ENCODE measurements around the gene MAP3K8.

The MAP3K8 gene

DNA sequence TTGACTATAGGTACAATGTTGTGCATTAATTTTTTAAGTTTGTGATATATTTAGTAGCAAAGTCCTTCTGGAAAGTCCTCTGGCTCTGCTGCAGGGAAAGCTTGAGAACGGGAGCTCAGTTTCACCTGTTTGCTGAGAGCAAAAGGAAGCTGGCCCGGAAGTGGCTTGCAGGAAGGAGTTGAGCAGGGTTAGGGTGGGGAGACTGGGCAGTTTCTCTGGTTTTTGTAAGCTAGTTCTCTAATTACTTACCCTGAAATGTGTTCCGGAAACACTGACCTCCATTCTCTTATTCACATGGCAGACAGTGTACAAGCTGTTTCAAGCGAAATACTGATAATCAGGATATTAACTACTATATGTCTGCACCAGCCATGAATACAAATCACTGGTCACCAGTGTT is 22.3 kb downstream of the MAP3K8 start:
- Histone ChIP-seq H3K4me1 (no peaks in the 10 kb centered on the region), H3K9me3 (no peaks in the 10 kb centered on the region), H3K27me3 (no peaks in the 10 kb centered on the region), H3K36me3 (no peaks in the 10 kb centered on the region), H3K4me3 (ENCODE audit: low read depth, low read length) (no peak overlapping the region)
- no peak for DNase-seq
- TF ChIP-seq, protein P1, sequence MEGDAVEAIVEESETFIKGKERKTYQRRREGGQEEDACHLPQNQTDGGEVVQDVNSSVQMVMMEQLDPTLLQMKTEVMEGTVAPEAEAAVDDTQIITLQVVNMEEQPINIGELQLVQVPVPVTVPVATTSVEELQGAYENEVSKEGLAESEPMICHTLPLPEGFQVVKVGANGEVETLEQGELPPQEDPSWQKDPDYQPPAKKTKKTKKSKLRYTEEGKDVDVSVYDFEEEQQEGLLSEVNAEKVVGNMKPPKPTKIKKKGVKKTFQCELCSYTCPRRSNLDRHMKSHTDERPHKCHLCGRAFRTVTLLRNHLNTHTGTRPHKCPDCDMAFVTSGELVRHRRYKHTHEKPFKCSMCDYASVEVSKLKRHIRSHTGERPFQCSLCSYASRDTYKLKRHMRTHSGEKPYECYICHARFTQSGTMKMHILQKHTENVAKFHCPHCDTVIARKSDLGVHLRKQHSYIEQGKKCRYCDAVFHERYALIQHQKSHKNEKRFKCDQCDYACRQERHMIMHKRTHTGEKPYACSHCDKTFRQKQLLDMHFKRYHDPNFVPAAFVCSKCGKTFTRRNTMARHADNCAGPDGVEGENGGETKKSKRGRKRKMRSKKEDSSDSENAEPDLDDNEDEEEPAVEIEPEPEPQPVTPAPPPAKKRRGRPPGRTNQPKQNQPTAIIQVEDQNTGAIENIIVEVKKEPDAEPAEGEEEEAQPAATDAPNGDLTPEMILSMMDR (IDR thresholded peaks at IDR 0.05; ENCODE audit: low read depth, low read length) = no peak

DNA sequence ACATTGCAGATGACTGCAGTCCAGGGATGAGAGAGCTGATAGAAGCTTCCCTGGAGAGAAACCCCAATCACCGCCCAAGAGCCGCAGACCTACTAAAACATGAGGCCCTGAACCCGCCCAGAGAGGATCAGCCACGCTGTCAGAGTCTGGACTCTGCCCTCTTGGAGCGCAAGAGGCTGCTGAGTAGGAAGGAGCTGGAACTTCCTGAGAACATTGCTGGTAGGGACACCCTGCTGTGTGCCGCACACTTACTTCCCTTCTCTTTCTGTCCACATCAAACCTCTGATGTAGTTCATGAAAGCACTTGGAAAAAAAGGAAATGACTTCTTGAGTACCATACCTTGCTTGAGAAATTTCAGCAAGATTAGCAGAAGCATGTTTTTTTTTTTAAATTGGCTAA is 25.3 kb downstream of the MAP3K8 start:
- TF ChIP-seq, protein P1 (IDR thresholded peaks at IDR 0.05; ENCODE audit: low read depth, low read length) = no peak
- Histone ChIP-seq H3K27me3 (no peaks in the 10 kb centered on the region), H3K4me3 (ENCODE audit: low read depth, low read length) (no peak overlapping the region), H3K4me1 (no peaks in the 10 kb centered on the region), H3K9me3 (no peaks in the 10 kb centered on the region), H3K36me3 (no peaks in the 10 kb centered on the region)
- DNase-seq = no peak

DNA sequence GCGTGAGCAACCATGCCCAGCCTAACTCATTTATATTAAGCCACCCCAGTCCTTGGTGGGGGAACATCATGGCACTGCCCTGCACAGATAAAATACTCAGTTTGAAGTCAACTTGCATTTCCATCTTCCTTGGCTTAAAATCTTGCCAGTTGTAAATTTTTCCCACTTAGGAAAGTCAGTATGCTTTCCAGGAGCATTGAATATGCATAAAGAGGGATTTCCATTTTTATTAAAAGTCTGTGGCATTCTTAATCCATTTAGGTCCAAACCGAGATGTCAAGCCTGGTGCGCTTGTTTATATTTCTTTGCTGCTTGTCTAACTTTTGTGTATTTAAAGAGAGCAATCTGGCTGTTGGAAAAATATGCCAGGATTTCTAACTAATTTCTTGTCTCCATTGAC is 26.1 kb downstream of the MAP3K8 start:
- no peaks in the 10 kb centered on the region; the same call in 1 of the 2 replicates for H3K27me3 ChIP-seq
- H3K9me3 ChIP-seq = no peaks in the 10 kb centered on the region
- no peak overlapping the region for H3K4me3 ChIP-seq (ENCODE audit: low read depth, low read length)
- TF ChIP-seq, protein P1 (IDR thresholded peaks at IDR 0.05; ENCODE audit: low read depth, low read length) = no peak
- H3K4me1 ChIP-seq = no peaks in the 10 kb centered on the region
- no peak for DNase-seq
- no peaks in the 10 kb centered on the region for H3K36me3 ChIP-seq

DNA sequence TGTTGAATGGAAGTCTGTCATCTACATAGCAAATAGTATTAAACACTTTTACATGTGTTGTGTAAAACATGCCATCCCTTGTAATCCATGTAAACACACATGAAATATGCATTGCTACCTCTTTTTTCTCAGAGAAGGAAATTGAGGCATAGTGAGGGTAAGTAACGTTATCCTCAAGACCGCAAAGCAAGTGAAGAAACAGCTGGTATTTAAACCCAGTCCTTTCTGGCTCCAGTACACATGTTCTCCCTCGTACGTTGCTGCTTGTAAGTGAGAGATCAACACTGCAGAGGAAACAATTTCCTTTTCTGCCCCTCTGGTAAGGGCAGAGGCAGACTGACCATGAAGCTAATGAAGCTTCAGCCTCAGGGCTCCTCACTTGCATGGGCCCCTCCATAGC is 28.5 kb downstream of the MAP3K8 start:
- Histone ChIP-seq H3K9me3 (no peaks in the 10 kb centered on the region), H3K36me3 (no peaks in the 10 kb centered on the region), H3K4me1 (no peaks in the 10 kb centered on the region), H3K4me3 (ENCODE audit: low read depth, low read length) (no peak overlapping the region), H3K27me3 (peaks cover 4% of the 10 kb centered on the region; the same call in 1 of the 2 replicates)
- TF ChIP-seq, protein P1 (IDR thresholded peaks at IDR 0.05; ENCODE audit: low read depth, low read length) = no peak
- DNase-seq = no peak

DNA sequence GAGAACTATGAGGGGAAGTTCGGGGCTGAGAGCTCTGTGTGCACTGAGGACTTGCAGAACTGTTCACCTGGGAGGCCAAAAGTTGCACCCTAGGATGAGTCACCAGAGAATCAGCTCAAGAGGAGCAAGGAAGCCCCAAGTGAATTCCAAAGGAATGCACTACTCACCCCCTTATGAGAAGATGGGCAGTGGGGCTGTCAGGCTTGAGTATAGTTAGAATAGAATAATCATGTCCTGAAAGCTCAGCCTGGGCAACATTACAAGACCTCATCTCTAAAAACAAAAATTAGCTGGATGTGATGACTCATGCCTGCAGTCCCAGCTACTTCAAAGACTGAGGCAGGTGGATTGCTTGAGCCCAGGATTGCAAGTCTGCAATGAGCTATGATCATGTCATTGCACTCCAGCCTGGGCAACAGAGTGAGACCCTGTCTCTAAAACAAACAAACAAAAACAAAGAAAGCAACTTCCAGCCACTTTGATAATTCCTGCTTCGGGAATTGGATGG is 30.0 kb downstream of the MAP3K8 start:
- Histone ChIP-seq H3K36me3 (no peaks in the 10 kb centered on the region), H3K4me1 (no peaks in the 10 kb centered on the region), H3K9me3 (no peaks in the 10 kb centered on the region), H3K4me3 (ENCODE audit: low read depth, low read length) (no peak overlapping the region), H3K27me3 (peaks cover 4% of the 10 kb centered on the region; the same call in 1 of the 2 replicates)
- no peak for DNase-seq
- TF ChIP-seq, protein P1 (IDR thresholded peaks at IDR 0.05; ENCODE audit: low read depth, low read length) = no peak

DNA sequence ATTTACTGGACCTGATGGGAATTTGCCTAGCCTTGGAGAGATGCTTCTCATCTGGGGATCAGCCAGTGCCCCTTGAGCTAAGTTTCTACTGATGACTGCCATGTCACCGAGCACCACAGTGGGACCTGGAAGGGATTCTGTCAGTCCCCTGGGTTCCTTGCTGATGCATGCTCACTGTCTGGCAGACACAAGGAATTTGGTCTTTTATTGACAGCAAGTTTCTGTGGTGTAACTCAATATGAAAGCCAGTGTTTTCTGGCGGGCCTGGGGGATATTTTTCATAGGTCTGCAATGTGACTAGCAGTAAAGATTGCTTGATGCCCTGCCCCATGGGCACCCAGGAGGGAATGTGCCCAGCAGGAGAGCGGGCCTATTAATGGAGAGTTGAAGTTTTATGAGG is 30.7 kb downstream of the MAP3K8 start:
- Histone ChIP-seq H3K4me3 (ENCODE audit: low read depth, low read length) (no peak overlapping the region), H3K9me3 (no peaks in the 10 kb centered on the region), H3K4me1 (no peaks in the 10 kb centered on the region), H3K36me3 (no peaks in the 10 kb centered on the region), H3K27me3 (peaks cover 4% of the 10 kb centered on the region; the same call in 1 of the 2 replicates)
- TF ChIP-seq, protein P1 (IDR thresholded peaks at IDR 0.05; ENCODE audit: low read depth, low read length) = no peak
- no peak for DNase-seq
